Trophoblast cell (in vitro differentiated cells and primary cell): Measurements from ENCODE around the gene UBE2N.
"Not testable (repeated sequence)": the region's sequence is repeated elsewhere in the genome, so short reads cannot be mapped to it uniquely, and the experiment has no call there.

Experiments used
- DNase-seq, 2 donors: peaks; one replicate each; pipeline ENCODE4 v3.0.0-alpha.2; 2016
- H2AFZ ChIP-seq: 2 replicates; pipeline ENCODE4 v1.6.1; 2013; ENCODE audit warnings: low read length, moderate library complexity, mild to moderate bottlenecking; ENCODE audit not compliant: insufficient read depth, poor library complexity
- H2AK5ac ChIP-seq: 2 replicates; pipeline ENCODE4 v1.6.1; 2013; ENCODE audit warnings: mild to moderate bottlenecking, low read length
- H2BK120ac ChIP-seq: 2 replicates; pipeline ENCODE4 v1.6.1; 2013; ENCODE audit warnings: low read length, mild to moderate bottlenecking, moderate library complexity; ENCODE audit not compliant: insufficient read depth, poor library complexity
- H2BK12ac ChIP-seq: 2 replicates; pipeline ENCODE4 v1.6.1; 2013; ENCODE audit warnings: mild to moderate bottlenecking, low read length, moderate library complexity
- H2BK5ac ChIP-seq: 2 replicates; pipeline ENCODE4 v1.6.1; 2013; ENCODE audit warnings: low read length, low read depth, moderate library complexity, mild to moderate bottlenecking; ENCODE audit not compliant: poor library complexity
- H3K14ac ChIP-seq: 2 replicates; pipeline ENCODE4 v1.6.1; 2013; ENCODE audit warnings: mild to moderate bottlenecking, low read length
- H3K18ac ChIP-seq: 2 replicates; pipeline ENCODE4 v1.6.1; 2013; ENCODE audit warnings: mild to moderate bottlenecking, low read length
- H3K23ac ChIP-seq: 2 replicates; pipeline ENCODE4 v1.6.1; 2013; ENCODE audit warnings: low read length
- H3K27ac ChIP-seq: 2 replicates; pipeline ENCODE4 v1.5.1; 2013; ENCODE audit warnings: low read depth, mild to moderate bottlenecking, inconsistent platforms, low read length, moderate library complexity
- H3K27me3 ChIP-seq: 2 replicates; pipeline ENCODE4 v1.6.1; 2013; ENCODE audit warnings: inconsistent platforms, mild to moderate bottlenecking, low read length, moderate library complexity; ENCODE audit not compliant: insufficient read depth
- H3K36me3 ChIP-seq, 2 experiments: 1 replicate in 1 of 2; 2 replicates in 1 of 2; pipeline ENCODE4 v1.6.1; 2013; ENCODE audit warnings: low read length in 2 of 2, mild to moderate bottlenecking in 2 of 2, moderate library complexity in 1 of 2; ENCODE audit not compliant: insufficient read depth in 2 of 2, control insufficient read depth in 1 of 2
- H3K4ac ChIP-seq: 2 replicates; pipeline ENCODE4 v1.6.1; 2013; ENCODE audit warnings: low read depth, mild to moderate bottlenecking, low read length, moderate library complexity
- H3K4me1 ChIP-seq, 2 experiments: 1 replicate in 1 of 2; 2 replicates in 1 of 2; pipeline ENCODE4 v1.6.1; 2013; ENCODE audit warnings: low read length in 2 of 2, mild to moderate bottlenecking in 2 of 2, moderate library complexity in 1 of 2; ENCODE audit not compliant: insufficient read depth in 2 of 2, control insufficient read depth in 1 of 2
- H3K4me2 ChIP-seq: 2 replicates; pipeline ENCODE4 v1.6.1; 2013; ENCODE audit warnings: inconsistent platforms, mild to moderate bottlenecking, low read length, moderate library complexity
- H3K4me3 ChIP-seq: 2 replicates; pipeline ENCODE4 v1.5.1; 2013; ENCODE audit warnings: mild to moderate bottlenecking, low read depth, low read length, inconsistent platforms
- H3K79me1 ChIP-seq: one replicate; pipeline ENCODE4 v1.6.1; 2013; ENCODE audit warnings: low read length
- H3K79me2 ChIP-seq: 2 replicates; pipeline ENCODE4 v1.6.1; 2013; ENCODE audit warnings: low read length, mild to moderate bottlenecking; ENCODE audit not compliant: control insufficient read depth, insufficient read depth, poor library complexity
- H3K9ac ChIP-seq: 2 replicates; pipeline ENCODE4 v1.6.1; 2013; ENCODE audit warnings: mild to moderate bottlenecking, low read length
- H3K9me3 ChIP-seq: 2 replicates; pipeline ENCODE4 v1.6.1; 2013; ENCODE audit warnings: low read depth, mild to moderate bottlenecking, control low read depth, inconsistent platforms, low read length; ENCODE audit not compliant: insufficient read depth
- H4K12ac ChIP-seq: 2 replicates; pipeline ENCODE4 v1.6.1; 2013; ENCODE audit warnings: low read depth, mild to moderate bottlenecking, low read length, moderate library complexity
- H4K8ac ChIP-seq: 2 replicates; pipeline ENCODE4 v1.6.1; 2013; ENCODE audit warnings: low read depth, mild to moderate bottlenecking, low read length, moderate library complexity
- H4K91ac ChIP-seq: one replicate; pipeline ENCODE4 v1.6.1; 2013; ENCODE audit warnings: low read depth, mild to moderate bottlenecking, low read length, moderate library complexity
- WGBS: extraction: QIAGEN DNeasy Blood & Tissue Kit; methylation state at CpG from one replicate; pipeline ENCODE4 v1.1.7; 2013; ENCODE audit warnings: missing lambda C conversion rate; ENCODE audit not compliant: insufficient read length, insufficient coverage; ENCODE audit errors: extremely low coverage; 5-methylcytosine and 5-hydroxymethylcytosine counted together

The UBE2N gene

DNA sequence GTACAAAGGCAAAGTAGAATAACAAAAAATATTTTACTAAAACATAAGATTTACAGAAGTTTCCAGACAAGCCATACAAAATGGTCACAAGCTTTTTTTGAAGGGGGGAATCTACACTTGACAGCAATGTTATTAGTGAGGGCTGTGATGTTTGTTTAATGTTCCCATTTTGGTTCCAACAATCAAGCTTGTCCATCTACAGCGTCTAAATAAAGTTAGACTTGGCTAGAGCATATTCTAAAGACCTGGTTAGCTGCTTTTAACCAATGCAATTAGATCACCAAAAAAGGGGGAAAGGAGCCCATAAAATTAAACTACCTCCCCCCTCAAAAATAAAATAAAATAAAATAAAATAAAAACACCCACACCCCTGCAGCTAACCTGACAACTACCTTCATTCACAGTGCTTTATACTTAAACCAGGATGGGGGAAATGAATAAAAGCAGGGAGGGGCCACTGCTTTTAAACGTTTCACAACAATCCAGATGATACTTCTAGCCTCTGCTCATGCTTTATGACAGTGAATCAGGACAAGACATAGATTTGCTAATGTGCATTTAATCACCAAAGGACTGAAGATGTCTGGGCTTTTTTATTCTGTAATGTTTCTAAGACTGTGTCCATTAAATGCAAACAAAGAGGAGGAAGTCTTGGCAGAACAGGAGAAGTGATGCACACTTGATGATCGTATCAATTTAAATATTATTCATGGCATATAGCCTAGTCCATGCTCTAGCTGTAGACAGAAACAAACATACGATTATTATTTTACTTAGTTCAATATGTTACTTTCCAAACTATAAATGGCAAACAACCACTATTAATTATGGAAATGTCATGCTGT lies 32.2 kb downstream of the UBE2N start:
- H4K12ac ChIP-seq, DNase-seq, H3K79me2 ChIP-seq, H4K8ac ChIP-seq, H2AK5ac ChIP-seq, H2AFZ ChIP-seq, H2BK5ac ChIP-seq, H3K9ac ChIP-seq, H3K36me3 ChIP-seq, H3K4me2 ChIP-seq, H3K18ac ChIP-seq, H3K14ac ChIP-seq, H2BK120ac ChIP-seq, H3K27ac ChIP-seq, H4K91ac ChIP-seq, H3K4me3 ChIP-seq, H3K4me1 ChIP-seq, H3K23ac ChIP-seq, H3K79me1 ChIP-seq, H3K4ac ChIP-seq, H3K27me3 ChIP-seq, H3K9me3 ChIP-seq, H2BK12ac ChIP-seq: not testable (repeated sequence)
- WGBS = no CpG with 5 or more reads among the region's 4 CpGs

- no peak overlapping the region for H3K14ac ChIP-seq
- H2AFZ ChIP-seq = no peak overlapping the region
- H4K12ac ChIP-seq = no peak overlapping the region
- no peak overlapping the region for H2BK120ac ChIP-seq
- peaks cover 6 to 7% of the 10 kb centered on the region in 2 experiments for H3K36me3 ChIP-seq
- no peak overlapping the region for H3K4me2 ChIP-seq
- no peak overlapping the region for H3K4me3 ChIP-seq
- no peak overlapping the region for H3K18ac ChIP-seq
- H2BK12ac ChIP-seq = no peak overlapping the region
- H3K27ac ChIP-seq = no peak overlapping the region
- H3K79me2 ChIP-seq = no peaks in the 10 kb centered on the region
- no peak overlapping the region for H4K8ac ChIP-seq
- H3K27me3 ChIP-seq = no peaks in the 10 kb centered on the region
- peak in 1 of 2 donors; percentile 37 for DNase-seq
- H2AK5ac ChIP-seq = no peak overlapping the region
- no peak overlapping the region for H2BK5ac ChIP-seq
- H3K23ac ChIP-seq = no peak overlapping the region
- H3K79me1 ChIP-seq = no peaks in the 10 kb centered on the region
- no peak overlapping the region for H3K4ac ChIP-seq
- H3K9ac ChIP-seq = no peak overlapping the region
- peaks cover 3% of the 10 kb centered on the region for H3K9me3 ChIP-seq
- no peak overlapping the region for H4K91ac ChIP-seq
- H3K4me1 ChIP-seq = peaks cover 0 to 4% of the 10 kb centered on the region in 2 experiments
Measured at GRCh38 chr12:93408813-93409212, 32.9 kb downstream of the UBE2N start.

DNA sequence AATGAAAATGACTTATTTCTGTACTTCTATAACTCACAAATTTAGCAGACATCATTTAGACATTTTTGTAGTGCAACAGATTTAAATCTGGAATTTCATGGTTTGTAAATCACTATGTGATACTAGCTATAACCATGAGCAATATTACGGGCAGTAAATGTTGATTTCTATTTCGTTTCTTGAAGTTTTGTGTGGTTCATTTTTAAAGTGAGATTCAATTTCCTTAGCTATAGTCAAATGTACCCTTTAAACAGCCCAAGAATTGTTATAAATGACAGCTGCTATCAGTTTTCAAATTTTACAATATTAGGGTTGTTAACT lies 33.8 kb downstream of the UBE2N start:
- H3K23ac ChIP-seq = no peak overlapping the region
- H4K91ac ChIP-seq = no peak overlapping the region
- no peak overlapping the region for H3K4ac ChIP-seq
- no peak overlapping the region for H4K8ac ChIP-seq
- no peak overlapping the region for H2BK12ac ChIP-seq
- H3K27ac ChIP-seq = no peak overlapping the region
- H2AK5ac ChIP-seq = no peak overlapping the region
- H2AFZ ChIP-seq = no peak overlapping the region
- no peak for DNase-seq
- H3K9me3 ChIP-seq = peaks cover 3% of the 10 kb centered on the region
- no peak overlapping the region for H2BK5ac ChIP-seq
- WGBS = no CpG with 5 or more reads among the region's 2 CpGs
- no peaks in the 10 kb centered on the region for H3K4me1 ChIP-seq
- no peak overlapping the region for H2BK120ac ChIP-seq
- peaks cover 6 to 7% of the 10 kb centered on the region in 2 experiments for H3K36me3 ChIP-seq
- H3K79me1 ChIP-seq = no peaks in the 10 kb centered on the region
- no peak overlapping the region for H3K4me3 ChIP-seq
- H3K27me3 ChIP-seq = no peaks in the 10 kb centered on the region
- no peak overlapping the region for H4K12ac ChIP-seq
- no peak overlapping the region for H3K9ac ChIP-seq
- no peak overlapping the region for H3K18ac ChIP-seq
- H3K4me2 ChIP-seq = no peak overlapping the region
- H3K14ac ChIP-seq = no peak overlapping the region
- no peaks in the 10 kb centered on the region for H3K79me2 ChIP-seq

DNA sequence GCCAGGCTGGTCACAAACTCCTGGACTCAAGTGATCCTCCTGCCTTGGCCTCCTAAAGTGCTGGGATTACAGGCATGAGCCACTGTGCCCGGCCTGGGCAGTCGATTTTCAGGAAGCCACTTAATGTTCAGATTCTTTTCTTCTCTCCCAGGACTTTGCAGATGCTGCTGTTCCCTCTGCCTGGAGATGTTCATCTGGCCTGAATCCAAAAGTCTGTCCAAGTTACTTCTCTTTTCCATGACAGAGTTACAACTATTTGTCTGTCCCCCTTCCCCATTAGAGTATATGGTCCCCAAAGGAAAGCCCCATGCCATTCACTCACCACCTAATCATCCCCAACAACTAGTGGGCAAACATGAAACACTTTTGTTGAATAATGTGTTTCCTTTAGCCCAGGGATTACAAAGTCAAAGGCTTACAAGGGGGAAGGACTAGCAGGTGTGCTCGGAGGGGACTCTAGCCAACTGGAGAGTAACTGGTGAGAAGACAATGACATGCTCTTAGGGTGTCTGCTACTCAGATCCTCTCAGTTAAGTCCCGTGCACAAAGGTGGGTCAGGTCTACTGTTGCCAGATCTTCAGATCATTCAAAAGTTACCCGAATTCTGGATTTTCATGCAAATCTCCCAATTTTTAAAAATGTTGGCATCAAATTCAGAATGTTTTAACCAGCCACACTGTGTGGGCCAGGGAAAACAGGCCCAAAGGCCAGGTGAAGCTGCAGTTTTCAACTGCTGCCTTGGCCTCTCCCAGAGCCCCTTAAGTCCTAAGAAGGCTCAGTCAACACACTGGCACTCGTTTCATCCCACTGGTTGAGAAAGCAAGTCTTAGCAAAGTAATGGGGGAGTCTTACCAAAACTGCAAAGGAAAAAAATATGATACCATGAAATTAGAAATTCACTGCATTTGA lies 34.4 kb downstream of the UBE2N start:
- Histone ChIP-seq H4K8ac (no peak overlapping the region), H3K4me1 (no peaks in the 10 kb centered on the region), H3K4me2 (no peak overlapping the region), H3K4ac (no peak overlapping the region), H2AFZ (no peak overlapping the region), H2BK120ac (no peak overlapping the region), H2BK12ac (no peak overlapping the region), H3K79me2 (no peaks in the 10 kb centered on the region), H4K91ac (no peak overlapping the region), H3K4me3 (no peak overlapping the region), H3K27ac (no peak overlapping the region), H2BK5ac (no peak overlapping the region), H4K12ac (no peak overlapping the region), H2AK5ac (no peak overlapping the region), H3K79me1 (no peaks in the 10 kb centered on the region), H3K36me3 (peaks cover 6 to 7% of the 10 kb centered on the region in 2 experiments), H3K9me3 (peaks cover 3% of the 10 kb centered on the region), H3K18ac (no peak overlapping the region), H3K23ac (no peak overlapping the region), H3K27me3 (no peaks in the 10 kb centered on the region), H3K14ac (no peak overlapping the region), H3K9ac (no peak overlapping the region)
- WGBS = no CpG with 5 or more reads among the region's 6 CpGs
- DNase-seq = no peak
